GM10248 (cell line): ENCODE measurements around the gene MAGEB17.

Experiments used
- CTCF ChIA-PET: fragments of 300-600 bp; sonication (Branson Sonifier 250); formaldehyde crosslinking; extraction: SDS; loops from one replicate; lab custom pipeline; 2021; ENCODE audit warnings: antibody characterized with exemption; lab: Yijun Ruan, JAX
- POLR2A ChIA-PET: fragments of 350-650 bp; sonication (Branson Sonifier 250); formaldehyde crosslinking; extraction: SDS; loops from one replicate; lab custom pipeline; 2020; ENCODE audit warnings: antibody characterized with exemption; lab: Yijun Ruan, JAX
- DNase-seq: peaks from one replicate; pipeline ENCODE4 v3.0.0; 2012; ENCODE audit errors: extremely low spot score
- CTCF ChIP-seq: IDR thresholded peaks from 2 replicates; pipeline ENCODE4 v1.5.1; 2012; ENCODE audit warnings: mild to moderate bottlenecking, low read depth; ENCODE audit errors: extremely low read depth, missing control alignments, control extremely low read depth

The MAGEB17 gene

DNA sequence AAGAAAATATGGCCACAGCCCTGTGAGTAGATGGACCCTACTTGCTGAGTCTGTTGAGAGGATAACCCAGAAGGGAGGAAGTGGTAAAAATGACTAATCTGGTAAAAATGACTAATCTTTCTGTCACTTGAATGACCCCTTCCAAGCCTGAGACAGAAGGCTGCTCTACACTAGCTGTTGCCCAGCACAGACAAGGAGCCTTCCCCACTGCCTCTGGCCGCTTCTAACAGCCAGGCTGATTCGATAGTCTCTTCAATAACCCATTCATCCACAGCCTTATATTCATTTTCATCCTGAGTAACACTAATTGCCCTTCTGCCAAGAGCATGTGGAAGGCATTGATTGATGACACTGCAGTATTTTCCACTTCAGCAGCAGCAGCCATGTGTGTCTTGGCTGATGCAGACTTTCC is 18.4 kb downstream of the MAGEB17 start:
- POLR2A ChIA-PET = no interaction called here
- TF ChIP-seq CTCF = no peak
- peak; percentile 56 for DNase-seq
- CTCF ChIA-PET = interaction anchor here (1.5 kb wide), 1 partner anchor 63 kb away, joined by 4 read pairs; the partner anchor contains the start of gene GRPR

DNA sequence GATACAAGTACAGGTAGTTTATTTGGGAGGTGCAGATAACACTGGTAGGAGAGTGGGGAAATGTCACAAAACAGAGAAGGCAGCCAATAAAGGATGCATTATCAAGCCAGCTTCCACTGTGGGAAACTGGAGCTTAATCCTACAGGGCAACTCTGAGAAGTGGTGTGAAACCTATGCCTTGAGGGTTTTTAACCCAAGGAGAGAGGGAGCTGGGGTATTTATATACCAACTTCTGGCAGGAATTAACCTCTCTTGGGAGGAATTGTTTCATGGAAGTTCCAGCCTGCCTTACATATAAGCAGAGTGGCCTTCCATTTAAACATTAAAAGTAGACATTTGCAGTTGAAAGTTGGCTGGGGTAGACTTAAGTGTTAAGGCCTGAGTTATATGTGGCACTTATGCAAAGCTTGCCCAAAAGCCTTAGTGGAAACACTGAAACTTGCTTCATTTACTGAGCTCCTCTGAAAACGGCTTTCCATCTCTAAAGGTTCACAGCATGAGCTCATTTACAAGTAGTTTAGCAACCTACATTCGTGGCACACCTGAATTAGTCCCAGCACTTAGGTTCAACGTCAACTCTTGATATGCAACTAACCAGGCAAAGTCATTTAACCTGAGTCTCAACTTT is 19.2 kb downstream of the MAGEB17 start:
- CTCF ChIA-PET = interaction anchor here (1.5 kb wide), 1 partner anchor 64 kb away, joined by 4 read pairs; the partner anchor contains the start of gene GRPR
- TF ChIP-seq CTCF = no peak
- POLR2A ChIA-PET = no interaction called here
- DNase-seq = no peak

GRCh38 chrX:16187024-16187760 is 19.9 kb downstream of the MAGEB17 start:
- CTCF ChIA-PET = interaction anchor here (1.5 kb wide), 1 partner anchor 65 kb away, joined by 4 read pairs; the partner anchor contains the start of gene GRPR
- no peak for TF ChIP-seq CTCF
- no peak for DNase-seq
- POLR2A ChIA-PET = no interaction called here

DNA sequence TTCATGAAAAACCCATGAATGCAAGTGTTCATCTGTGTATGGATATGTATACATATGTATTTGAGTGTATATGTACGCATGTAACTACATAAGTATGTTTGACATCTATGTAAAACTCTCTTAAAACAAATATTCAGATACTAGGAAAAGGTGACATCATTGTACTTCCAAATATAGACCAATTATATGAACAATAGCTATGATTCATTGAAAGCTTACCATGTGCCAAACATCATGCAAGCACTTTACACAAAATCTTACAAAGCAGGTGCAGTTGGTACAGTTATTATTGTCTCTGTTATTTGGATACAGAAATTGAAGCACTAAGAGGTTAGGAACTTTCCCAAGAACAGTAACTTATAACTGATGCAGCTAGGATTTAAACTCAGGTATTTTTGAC is 21.4 kb downstream of the MAGEB17 start:
- CTCF ChIA-PET = no interaction called here
- POLR2A ChIA-PET = no interaction called here
- DNase-seq = no peak
- TF ChIP-seq CTCF = no peak

- TF ChIP-seq CTCF = no peak
- ChIA-PET CTCF (no interaction called here), POLR2A (no interaction called here)
- no peak for DNase-seq
Measured at GRCh38 chrX:16191605-16192004, 24.3 kb downstream of the MAGEB17 start.

GRCh38 chrX:16196829-16197228 is 29.5 kb downstream of the MAGEB17 start:
- no peak for DNase-seq
- POLR2A ChIA-PET = no interaction called here

More at GRCh38 chrX:16196829-16197228, 29.5 kb downstream of the MAGEB17 start:
- TF ChIP-seq CTCF = no peak
- CTCF ChIA-PET = no interaction called here
